HEK293 (cell line): ENCODE data around the gene OR2V2.

Experiments used
- GLI2 ChIP-seq: fragments of 450-650 bp; formaldehyde crosslinking; IDR thresholded peaks from 2 replicates; pipeline ENCODE4; 2017; ENCODE audit warnings: missing biosample characterization, missing genetic modification characterization, low read depth, borderline replicate concordance
- HOXA7 ChIP-seq: sonication (generic); formaldehyde crosslinking; IDR thresholded peaks from 2 replicates; pipeline ENCODE4 v1.8.1; 2022; ENCODE audit warnings: missing genetic modification reagents, borderline replicate concordance
- ZNF138 ChIP-seq: fragments of 450-650 bp; formaldehyde crosslinking; IDR thresholded peaks from 2 replicates; pipeline ENCODE4 v1.5.1; 2016; ENCODE audit warnings: missing biosample characterization, missing genetic modification characterization, borderline replicate concordance
- ZNF354C ChIP-seq: fragments of 450-650 bp; formaldehyde crosslinking; IDR thresholded peaks from 2 replicates; pipeline ENCODE4 v1.5.1; 2016; ENCODE audit warnings: missing biosample characterization, missing genetic modification characterization, low read depth, borderline replicate concordance
- ZNF37A ChIP-seq: fragments of 450-650 bp; IDR thresholded peaks from 2 replicates; pipeline ENCODE4 v1.5.1; 2018; ENCODE audit warnings: missing biosample characterization, missing genetic modification characterization
- ZNF391 ChIP-seq: fragments of 450-650 bp; formaldehyde crosslinking; IDR thresholded peaks from 2 replicates; pipeline ENCODE4 v1.5.1; 2016; ENCODE audit warnings: low read depth, missing biosample characterization, missing genetic modification characterization, borderline replicate concordance
- ZNF423 ChIP-seq: fragments of 450-650 bp; formaldehyde crosslinking; IDR thresholded peaks from 2 replicates; pipeline ENCODE4 v1.5.1; 2016; ENCODE audit warnings: missing biosample characterization, missing genetic modification characterization
- ZNF544 ChIP-seq: fragments of 450-650 bp; formaldehyde crosslinking; IDR thresholded peaks from 2 replicates; pipeline ENCODE4 v1.5.0; 2017; ENCODE audit warnings: missing biosample characterization, missing genetic modification characterization
- ZNF549 ChIP-seq: fragments of 450-650 bp; IDR thresholded peaks from 2 replicates; pipeline ENCODE4 v1.5.1; 2018; ENCODE audit warnings: missing biosample characterization, missing genetic modification characterization, mild to moderate bottlenecking, inconsistent platforms, moderate library complexity
- ZNF561 ChIP-seq: fragments of 450-650 bp; IDR thresholded peaks from 2 replicates; pipeline ENCODE4 v1.5.1; 2018; ENCODE audit warnings: missing biosample characterization, missing genetic modification characterization, borderline replicate concordance
- ZNF624 ChIP-seq: fragments of 450-650 bp; formaldehyde crosslinking; IDR thresholded peaks from 2 replicates; pipeline ENCODE4 v1.5.1; 2017; ENCODE audit warnings: missing biosample characterization, missing genetic modification characterization
- ZNF664 ChIP-seq: fragments of 450-650 bp; formaldehyde crosslinking; IDR thresholded peaks from 2 replicates; pipeline ENCODE4 v1.5.1; 2016; ENCODE audit warnings: missing biosample characterization, missing genetic modification characterization
- ZNF677 ChIP-seq: fragments of 450-650 bp; IDR thresholded peaks from 2 replicates; pipeline ENCODE4 v1.5.0; 2018; ENCODE audit warnings: missing biosample characterization, mild to moderate bottlenecking, missing genetic modification characterization, moderate library complexity
- ZNF776 ChIP-seq: fragments of 450-650 bp; formaldehyde crosslinking; IDR thresholded peaks from 2 replicates; pipeline ENCODE4 v1.5.0; 2017; ENCODE audit warnings: missing biosample characterization, missing genetic modification characterization, borderline replicate concordance
- ZNF792 ChIP-seq: fragments of 450-650 bp; formaldehyde crosslinking; IDR thresholded peaks from 2 replicates; pipeline ENCODE4 v1.5.1; 2016; ENCODE audit warnings: missing biosample characterization, missing genetic modification characterization
- TF ChIP-seq, protein P1 (sequence below): fragments of 450-650 bp; formaldehyde crosslinking; IDR thresholded peaks from 2 replicates; pipeline ENCODE4 v1.5.1; 2016; ENCODE audit warnings: missing biosample characterization, missing genetic modification characterization, borderline replicate concordance
- TF ChIP-seq, protein P2 (sequence below): IDR thresholded peaks from 2 replicates; pipeline ENCODE4 v1.6.1; 2011; ENCODE audit warnings: mild to moderate bottlenecking, low read depth, low read length, borderline replicate concordance
- TF ChIP-seq, protein P3 (sequence below): fragments of 450-650 bp; formaldehyde crosslinking; IDR thresholded peaks from 2 replicates; pipeline ENCODE4 v1.5.1; 2016; ENCODE audit warnings: missing biosample characterization, missing genetic modification characterization
- TF ChIP-seq, protein P4 (sequence below): fragments of 450-650 bp; formaldehyde crosslinking; IDR thresholded peaks from 2 replicates; pipeline ENCODE4 v1.5.1; 2016; ENCODE audit warnings: missing biosample characterization, missing genetic modification characterization
- TF ChIP-seq, protein P5 (sequence below): fragments of 450-650 bp; formaldehyde crosslinking; IDR thresholded peaks from 2 replicates; pipeline ENCODE4 v1.5.1; 2016; ENCODE audit warnings: missing biosample characterization, missing genetic modification characterization
- TF ChIP-seq, protein P6 (sequence below): fragments of 450-650 bp; formaldehyde crosslinking; IDR thresholded peaks from 2 replicates; pipeline ENCODE4 v1.5.1; 2017; ENCODE audit warnings: missing biosample characterization, missing genetic modification characterization
- TF ChIP-seq, protein P7 (sequence below): fragments of 450-650 bp; formaldehyde crosslinking; IDR thresholded peaks from 2 replicates; pipeline ENCODE4; 2016; ENCODE audit warnings: missing biosample characterization, missing genetic modification characterization
- TF ChIP-seq, protein P8 (sequence below): fragments of 450-650 bp; formaldehyde crosslinking; IDR thresholded peaks from 2 replicates; pipeline ENCODE4 v1.5.1; 2016; ENCODE audit warnings: missing biosample characterization, missing genetic modification characterization, borderline replicate concordance
- TF ChIP-seq, protein P9 (sequence below): sonication (generic); formaldehyde crosslinking; IDR thresholded peaks from 2 replicates; pipeline ENCODE4 v1.8.1; 2022; ENCODE audit warnings: mild to moderate bottlenecking, moderate library complexity, missing genetic modification reagents

Gene OR2V2

DNA sequence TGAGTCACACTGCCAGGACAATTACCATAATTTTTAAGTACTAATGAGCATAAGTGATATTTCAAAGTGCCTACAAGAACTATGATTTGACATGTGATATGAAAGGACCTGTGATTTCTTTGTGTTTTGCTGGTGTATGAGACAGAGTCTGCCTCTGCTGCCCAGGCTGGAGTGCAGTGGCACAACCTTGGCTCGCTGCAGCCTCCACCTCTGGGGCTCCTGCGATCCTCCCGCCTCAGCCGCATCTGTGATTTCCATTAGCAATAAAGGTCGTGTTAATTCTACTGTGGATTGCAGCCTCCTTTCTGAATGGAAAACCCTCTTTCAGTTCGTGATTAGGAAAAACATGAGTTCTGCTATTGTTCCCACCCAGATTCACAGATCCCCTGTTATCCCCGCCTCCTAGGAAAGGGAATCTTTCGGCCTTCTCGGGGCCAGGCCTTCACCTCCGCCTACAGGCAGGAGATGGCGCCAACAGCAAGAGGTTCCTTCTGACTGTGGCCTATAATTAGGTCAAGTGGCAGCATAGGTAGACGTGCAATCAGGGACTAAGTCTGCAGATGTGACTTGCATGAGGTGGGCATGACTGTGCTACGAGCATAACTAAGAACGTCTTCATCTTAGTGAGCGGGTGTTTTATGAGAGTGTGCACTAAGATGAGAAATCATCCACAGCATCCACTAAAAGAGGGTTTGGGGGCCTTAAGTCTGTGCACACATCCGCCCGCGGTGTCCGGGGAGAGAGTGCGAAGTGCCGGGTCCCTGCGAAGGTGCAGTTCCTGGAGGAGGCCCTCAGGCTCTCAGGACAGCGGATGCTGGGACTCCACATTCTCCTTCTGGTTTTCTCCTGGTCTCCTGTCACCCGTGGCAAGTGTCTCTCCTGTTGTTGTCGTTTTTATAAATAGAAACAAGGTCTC, 34.5 kb downstream of the OR2V2 start (continued):
- TF ChIP-seq, protein P1, sequence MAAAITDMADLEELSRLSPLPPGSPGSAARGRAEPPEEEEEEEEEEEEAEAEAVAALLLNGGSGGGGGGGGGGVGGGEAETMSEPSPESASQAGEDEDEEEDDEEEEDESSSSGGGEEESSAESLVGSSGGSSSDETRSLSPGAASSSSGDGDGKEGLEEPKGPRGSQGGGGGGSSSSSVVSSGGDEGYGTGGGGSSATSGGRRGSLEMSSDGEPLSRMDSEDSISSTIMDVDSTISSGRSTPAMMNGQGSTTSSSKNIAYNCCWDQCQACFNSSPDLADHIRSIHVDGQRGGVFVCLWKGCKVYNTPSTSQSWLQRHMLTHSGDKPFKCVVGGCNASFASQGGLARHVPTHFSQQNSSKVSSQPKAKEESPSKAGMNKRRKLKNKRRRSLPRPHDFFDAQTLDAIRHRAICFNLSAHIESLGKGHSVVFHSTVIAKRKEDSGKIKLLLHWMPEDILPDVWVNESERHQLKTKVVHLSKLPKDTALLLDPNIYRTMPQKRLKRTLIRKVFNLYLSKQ, result no peak
- TF ChIP-seq ZNF423 (tag by site-specific recombination), result no peak
- TF ChIP-seq ZNF664 (tag by site-specific recombination), result no peak
- TF ChIP-seq, protein P2, sequence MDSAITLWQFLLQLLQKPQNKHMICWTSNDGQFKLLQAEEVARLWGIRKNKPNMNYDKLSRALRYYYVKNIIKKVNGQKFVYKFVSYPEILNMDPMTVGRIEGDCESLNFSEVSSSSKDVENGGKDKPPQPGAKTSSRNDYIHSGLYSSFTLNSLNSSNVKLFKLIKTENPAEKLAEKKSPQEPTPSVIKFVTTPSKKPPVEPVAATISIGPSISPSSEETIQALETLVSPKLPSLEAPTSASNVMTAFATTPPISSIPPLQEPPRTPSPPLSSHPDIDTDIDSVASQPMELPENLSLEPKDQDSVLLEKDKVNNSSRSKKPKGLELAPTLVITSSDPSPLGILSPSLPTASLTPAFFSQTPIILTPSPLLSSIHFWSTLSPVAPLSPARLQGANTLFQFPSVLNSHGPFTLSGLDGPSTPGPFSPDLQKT, result no peak
- TF ChIP-seq ZNF354C (tag by site-specific recombination), result no peak
- no peak for TF ChIP-seq ZNF138 (tag by site-specific recombination)
- TF ChIP-seq ZNF624, result no peak
- TF ChIP-seq ZNF792 (tag by site-specific recombination), result no peak
- no peak for TF ChIP-seq HOXA7 (CRISPR knock-in tag)
- no peak for TF ChIP-seq ZNF776 (tag by site-specific recombination)
- TF ChIP-seq, protein P3, sequence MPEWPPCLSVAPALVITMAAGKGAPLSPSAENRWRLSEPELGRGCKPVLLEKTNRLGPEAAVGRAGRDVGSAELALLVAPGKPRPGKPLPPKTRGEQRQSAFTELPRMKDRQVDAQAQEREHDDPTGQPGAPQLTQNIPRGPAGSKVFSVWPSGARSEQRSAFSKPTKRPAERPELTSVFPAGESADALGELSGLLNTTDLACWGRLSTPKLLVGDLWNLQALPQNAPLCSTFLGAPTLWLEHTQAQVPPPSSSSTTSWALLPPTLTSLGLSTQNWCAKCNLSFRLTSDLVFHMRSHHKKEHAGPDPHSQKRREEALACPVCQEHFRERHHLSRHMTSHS, result no peak
- TF ChIP-seq ZNF549 (tag by site-specific recombination), result no peak
- TF ChIP-seq ZNF37A (tag by site-specific recombination), result no peak
- TF ChIP-seq, protein P4, sequence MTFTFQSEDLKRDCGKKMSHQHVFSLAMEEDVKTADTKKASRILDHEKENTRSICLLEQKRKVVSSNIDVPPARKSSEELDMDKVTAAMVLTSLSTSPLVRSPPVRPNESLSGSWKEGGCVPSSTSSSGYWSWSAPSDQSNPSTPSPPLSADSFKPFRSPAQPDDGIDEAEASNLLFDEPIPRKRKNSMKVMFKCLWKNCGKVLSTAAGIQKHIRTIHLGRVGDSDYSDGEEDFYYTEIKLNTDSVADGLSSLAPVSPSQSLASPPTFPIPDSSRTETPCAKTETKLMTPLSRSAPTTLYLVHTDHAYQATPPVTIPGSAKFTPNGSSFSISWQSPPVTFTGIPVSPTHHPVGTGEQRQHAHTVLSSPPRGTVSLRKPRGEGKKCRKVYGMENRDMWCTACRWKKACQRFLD, result no peak
- TF ChIP-seq ZNF677 (tag by site-specific recombination), result no peak
- TF ChIP-seq, protein P5, sequence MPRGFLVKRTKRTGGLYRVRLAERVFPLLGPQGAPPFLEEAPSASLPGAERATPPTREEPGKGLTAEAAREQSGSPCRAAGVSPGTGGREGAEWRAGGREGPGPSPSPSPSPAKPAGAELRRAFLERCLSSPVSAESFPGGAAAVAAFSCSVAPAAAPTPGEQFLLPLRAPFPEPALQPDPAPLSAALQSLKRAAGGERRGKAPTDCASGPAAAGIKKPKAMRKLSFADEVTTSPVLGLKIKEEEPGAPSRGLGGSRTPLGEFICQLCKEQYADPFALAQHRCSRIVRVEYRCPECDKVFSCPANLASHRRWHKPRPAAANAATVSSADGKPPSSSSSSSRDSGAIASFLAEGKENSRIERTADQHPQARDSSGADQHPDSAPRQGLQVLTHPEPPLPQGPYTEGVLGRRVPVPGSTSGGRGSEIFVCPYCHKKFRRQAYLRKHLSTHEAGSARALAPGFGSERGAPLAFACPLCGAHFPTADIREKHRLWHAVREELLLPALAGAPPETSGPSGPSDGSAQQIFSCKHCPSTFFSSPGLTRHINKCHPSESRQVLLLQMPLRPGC, result no peak
- no peak for TF ChIP-seq ZNF544
- no peak for TF ChIP-seq ZNF391 (tag by site-specific recombination)
- TF ChIP-seq, protein P6, sequence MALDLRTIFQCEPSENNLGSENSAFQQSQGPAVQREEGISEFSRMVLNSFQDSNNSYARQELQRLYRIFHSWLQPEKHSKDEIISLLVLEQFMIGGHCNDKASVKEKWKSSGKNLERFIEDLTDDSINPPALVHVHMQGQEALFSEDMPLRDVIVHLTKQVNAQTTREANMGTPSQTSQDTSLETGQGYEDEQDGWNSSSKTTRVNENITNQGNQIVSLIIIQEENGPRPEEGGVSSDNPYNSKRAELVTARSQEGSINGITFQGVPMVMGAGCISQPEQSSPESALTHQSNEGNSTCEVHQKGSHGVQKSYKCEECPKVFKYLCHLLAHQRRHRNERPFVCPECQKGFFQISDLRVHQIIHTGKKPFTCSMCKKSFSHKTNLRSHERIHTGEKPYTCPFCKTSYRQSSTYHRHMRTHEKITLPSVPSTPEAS, result no peak
- TF ChIP-seq, protein P7, sequence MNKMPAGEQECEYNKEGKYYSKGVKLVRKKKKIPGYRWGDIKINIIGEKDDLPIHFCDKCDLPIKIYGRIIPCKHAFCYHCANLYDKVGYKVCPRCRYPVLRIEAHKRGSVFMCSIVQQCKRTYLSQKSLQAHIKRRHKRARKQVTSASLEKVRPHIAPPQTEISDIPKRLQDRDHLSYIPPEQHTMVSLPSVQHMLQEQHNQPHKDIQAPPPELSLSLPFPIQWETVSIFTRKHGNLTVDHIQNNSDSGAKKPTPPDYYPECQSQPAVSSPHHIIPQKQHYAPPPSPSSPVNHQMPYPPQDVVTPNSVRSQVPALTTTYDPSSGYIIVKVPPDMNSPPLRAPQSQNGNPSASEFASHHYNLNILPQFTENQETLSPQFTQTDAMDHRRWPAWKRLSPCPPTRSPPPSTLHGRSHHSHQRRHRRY, result no peak
- TF ChIP-seq, protein P8, sequence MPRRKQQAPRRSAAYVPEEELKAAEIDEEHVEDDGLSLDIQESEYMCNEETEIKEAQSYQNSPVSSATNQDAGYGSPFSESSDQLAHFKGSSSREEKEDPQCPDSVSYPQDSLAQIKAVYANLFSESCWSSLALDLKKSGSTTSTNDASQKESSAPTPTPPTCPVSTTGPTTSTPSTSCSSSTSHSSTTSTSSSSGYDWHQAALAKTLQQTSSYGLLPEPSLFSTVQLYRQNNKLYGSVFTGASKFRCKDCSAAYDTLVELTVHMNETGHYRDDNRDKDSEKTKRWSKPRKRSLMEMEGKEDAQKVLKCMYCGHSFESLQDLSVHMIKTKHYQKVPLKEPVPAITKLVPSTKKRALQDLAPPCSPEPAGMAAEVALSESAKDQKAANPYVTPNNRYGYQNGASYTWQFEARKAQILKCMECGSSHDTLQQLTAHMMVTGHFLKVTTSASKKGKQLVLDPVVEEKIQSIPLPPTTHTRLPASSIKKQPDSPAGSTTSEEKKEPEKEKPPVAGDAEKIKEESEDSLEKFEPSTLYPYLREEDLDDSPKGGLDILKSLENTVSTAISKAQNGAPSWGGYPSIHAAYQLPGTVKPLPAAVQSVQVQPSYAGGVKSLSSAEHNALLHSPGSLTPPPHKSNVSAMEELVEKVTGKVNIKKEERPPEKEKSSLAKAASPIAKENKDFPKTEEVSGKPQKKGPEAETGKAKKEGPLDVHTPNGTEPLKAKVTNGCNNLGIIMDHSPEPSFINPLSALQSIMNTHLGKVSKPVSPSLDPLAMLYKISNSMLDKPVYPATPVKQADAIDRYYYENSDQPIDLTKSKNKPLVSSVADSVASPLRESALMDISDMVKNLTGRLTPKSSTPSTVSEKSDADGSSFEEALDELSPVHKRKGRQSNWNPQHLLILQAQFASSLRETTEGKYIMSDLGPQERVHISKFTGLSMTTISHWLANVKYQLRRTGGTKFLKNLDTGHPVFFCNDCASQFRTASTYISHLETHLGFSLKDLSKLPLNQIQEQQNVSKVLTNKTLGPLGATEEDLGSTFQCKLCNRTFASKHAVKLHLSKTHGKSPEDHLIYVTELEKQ (tag by site-specific recombination), result no peak
- peak; percentile 99 for TF ChIP-seq ZNF561 (tag by site-specific recombination)
- TF ChIP-seq, protein P9, sequence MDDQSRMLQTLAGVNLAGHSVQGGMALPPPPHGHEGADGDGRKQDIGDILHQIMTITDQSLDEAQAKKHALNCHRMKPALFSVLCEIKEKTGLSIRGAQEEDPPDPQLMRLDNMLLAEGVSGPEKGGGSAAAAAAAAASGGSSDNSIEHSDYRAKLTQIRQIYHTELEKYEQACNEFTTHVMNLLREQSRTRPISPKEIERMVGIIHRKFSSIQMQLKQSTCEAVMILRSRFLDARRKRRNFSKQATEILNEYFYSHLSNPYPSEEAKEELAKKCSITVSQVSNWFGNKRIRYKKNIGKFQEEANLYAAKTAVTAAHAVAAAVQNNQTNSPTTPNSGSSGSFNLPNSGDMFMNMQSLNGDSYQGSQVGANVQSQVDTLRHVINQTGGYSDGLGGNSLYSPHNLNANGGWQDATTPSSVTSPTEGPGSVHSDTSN, result no peak
- TF ChIP-seq GLI2 (tag by site-specific recombination), result no peak
